Measurements from ENCODE around the gene UGGT1.

DNA sequence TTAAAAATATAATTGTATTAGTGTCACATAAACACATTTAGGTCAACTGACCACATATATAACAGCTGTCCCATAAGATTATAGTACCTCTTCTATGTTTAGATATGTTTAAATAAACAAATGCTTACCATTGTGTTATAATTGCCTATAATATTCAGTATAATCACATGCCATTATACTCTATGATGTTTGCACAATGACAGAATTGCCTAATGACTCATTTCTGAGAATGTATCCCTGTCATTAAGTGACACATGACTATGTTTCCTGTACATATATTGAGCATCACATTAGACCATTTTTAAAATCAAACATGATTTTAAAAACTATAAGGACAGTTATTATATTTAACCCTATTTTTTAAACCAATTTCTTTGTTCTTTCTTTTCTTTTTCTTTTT lies 137.9 kb downstream of the UGGT1 start:
- TF ChIP-seq, protein P1, sequence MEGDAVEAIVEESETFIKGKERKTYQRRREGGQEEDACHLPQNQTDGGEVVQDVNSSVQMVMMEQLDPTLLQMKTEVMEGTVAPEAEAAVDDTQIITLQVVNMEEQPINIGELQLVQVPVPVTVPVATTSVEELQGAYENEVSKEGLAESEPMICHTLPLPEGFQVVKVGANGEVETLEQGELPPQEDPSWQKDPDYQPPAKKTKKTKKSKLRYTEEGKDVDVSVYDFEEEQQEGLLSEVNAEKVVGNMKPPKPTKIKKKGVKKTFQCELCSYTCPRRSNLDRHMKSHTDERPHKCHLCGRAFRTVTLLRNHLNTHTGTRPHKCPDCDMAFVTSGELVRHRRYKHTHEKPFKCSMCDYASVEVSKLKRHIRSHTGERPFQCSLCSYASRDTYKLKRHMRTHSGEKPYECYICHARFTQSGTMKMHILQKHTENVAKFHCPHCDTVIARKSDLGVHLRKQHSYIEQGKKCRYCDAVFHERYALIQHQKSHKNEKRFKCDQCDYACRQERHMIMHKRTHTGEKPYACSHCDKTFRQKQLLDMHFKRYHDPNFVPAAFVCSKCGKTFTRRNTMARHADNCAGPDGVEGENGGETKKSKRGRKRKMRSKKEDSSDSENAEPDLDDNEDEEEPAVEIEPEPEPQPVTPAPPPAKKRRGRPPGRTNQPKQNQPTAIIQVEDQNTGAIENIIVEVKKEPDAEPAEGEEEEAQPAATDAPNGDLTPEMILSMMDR (conservative IDR thresholded peaks at IDR 0.05; ENCODE audit: low read length), result no peak
- no peak for TF ChIP-seq EZH2phosphoT487 (IDR thresholded peaks at IDR 0.05; ENCODE audit: borderline replicate concordance, low read depth, low read length)

Data from OCI-LY7 (cell line).